ENCODE data around the gene MYO5B. TPM values are rescaled to one million over a fixed set of nuclear protein-coding genes. Genes with fewer than 3 reads are reported as not detected.

The MYO5B gene
- total RNA-seq, 1 donor from 2014 or later, result 39.1 TPM

GRCh38 chr18:50065039-50065438, 129.9 kb downstream of the MYO5B start:
- no peak for DNase-seq (ENCODE audit: low spot score, unreplicated experiment)
- Mint-ChIP-seq H3K27me3 (no peaks in the 10 kb centered on the region), H3K27ac (no peak overlapping the region), H3K36me3 (ENCODE audit: insufficient read depth) (no peaks in the 10 kb centered on the region), H3K4me3 (ENCODE audit: low read depth) (no peak overlapping the region), H3K9me3 (ENCODE audit: low read depth) (no peaks in the 10 kb centered on the region), H3K4me1 (ENCODE audit: low read depth) (peaks cover 31% of the 10 kb centered on the region)
- TF ChIP-seq, protein P1, sequence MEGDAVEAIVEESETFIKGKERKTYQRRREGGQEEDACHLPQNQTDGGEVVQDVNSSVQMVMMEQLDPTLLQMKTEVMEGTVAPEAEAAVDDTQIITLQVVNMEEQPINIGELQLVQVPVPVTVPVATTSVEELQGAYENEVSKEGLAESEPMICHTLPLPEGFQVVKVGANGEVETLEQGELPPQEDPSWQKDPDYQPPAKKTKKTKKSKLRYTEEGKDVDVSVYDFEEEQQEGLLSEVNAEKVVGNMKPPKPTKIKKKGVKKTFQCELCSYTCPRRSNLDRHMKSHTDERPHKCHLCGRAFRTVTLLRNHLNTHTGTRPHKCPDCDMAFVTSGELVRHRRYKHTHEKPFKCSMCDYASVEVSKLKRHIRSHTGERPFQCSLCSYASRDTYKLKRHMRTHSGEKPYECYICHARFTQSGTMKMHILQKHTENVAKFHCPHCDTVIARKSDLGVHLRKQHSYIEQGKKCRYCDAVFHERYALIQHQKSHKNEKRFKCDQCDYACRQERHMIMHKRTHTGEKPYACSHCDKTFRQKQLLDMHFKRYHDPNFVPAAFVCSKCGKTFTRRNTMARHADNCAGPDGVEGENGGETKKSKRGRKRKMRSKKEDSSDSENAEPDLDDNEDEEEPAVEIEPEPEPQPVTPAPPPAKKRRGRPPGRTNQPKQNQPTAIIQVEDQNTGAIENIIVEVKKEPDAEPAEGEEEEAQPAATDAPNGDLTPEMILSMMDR (IDR thresholded peaks at IDR 0.05; ENCODE audit: unreplicated experiment), result no peak

GRCh38 chr18:50061876-50062517, 132.9 kb downstream of the MYO5B start:
- H3K4me1 Mint-ChIP-seq (ENCODE audit: low read depth), result peaks cover 31% of the 10 kb centered on the region
- no peak for DNase-seq (ENCODE audit: low spot score, unreplicated experiment)
- TF ChIP-seq, protein P1 (IDR thresholded peaks at IDR 0.05; ENCODE audit: unreplicated experiment), result no peak
- H3K27me3 Mint-ChIP-seq, result no peaks in the 10 kb centered on the region
- H3K27ac Mint-ChIP-seq, result no peak overlapping the region
- H3K4me3 Mint-ChIP-seq (ENCODE audit: low read depth), result no peak overlapping the region
- no peaks in the 10 kb centered on the region for H3K36me3 Mint-ChIP-seq (ENCODE audit: insufficient read depth)
- H3K9me3 Mint-ChIP-seq (ENCODE audit: low read depth), result no peaks in the 10 kb centered on the region

DNA sequence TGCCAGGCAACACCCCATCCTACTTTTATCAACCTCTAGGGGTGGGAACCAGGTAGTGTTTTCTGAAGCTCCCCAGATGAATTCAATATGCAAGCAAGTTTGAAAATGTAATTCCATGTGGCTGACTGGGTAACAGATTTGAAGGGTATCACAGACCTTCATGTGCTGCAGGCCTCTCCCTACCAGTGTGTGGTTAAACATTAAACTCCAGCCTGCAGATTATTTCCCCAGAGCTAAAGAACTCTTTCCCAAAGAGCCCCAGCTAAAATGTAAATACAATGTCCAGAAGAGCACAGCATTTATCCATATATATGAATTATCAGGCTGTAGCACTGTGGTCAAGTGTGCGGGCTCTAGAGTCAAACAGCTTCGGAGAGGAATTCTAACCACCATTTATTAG, 134.1 kb downstream of the MYO5B start:
- Mint-ChIP-seq H3K9me3 (ENCODE audit: low read depth) (no peaks in the 10 kb centered on the region), H3K27me3 (no peaks in the 10 kb centered on the region), H3K27ac (peak overlapping the region; percentile 77), H3K4me1 (ENCODE audit: low read depth) (peaks cover 31% of the 10 kb centered on the region), H3K4me3 (ENCODE audit: low read depth) (no peak overlapping the region), H3K36me3 (ENCODE audit: insufficient read depth) (no peaks in the 10 kb centered on the region)
- TF ChIP-seq, protein P1 (IDR thresholded peaks at IDR 0.05; ENCODE audit: unreplicated experiment), result no peak
- DNase-seq (ENCODE audit: low spot score, unreplicated experiment), result no peak

DNA sequence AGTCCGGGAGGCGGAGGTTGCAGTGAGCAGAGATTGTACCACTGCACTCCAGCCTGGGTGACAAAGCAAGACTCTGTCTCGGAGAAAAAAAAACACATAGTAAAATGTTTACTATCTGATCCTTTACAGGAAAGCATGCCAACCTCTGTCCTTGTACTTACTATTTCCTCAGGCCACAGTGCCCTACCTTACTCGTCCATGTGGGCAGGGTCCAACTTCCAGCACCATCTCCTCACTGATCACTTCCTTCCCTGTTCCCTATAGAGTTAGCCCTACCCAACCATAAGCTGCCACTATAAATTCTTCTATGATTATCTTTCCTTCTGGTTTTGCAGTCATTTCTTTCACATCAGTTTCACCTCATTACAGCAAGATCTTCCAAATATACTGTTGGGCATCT, 136.2 kb downstream of the MYO5B start:
- Mint-ChIP-seq H3K27ac (no peak overlapping the region), H3K9me3 (ENCODE audit: low read depth) (no peaks in the 10 kb centered on the region), H3K36me3 (ENCODE audit: insufficient read depth) (peaks cover 1% of the 10 kb centered on the region), H3K4me1 (ENCODE audit: low read depth) (peaks cover 31% of the 10 kb centered on the region), H3K4me3 (ENCODE audit: low read depth) (no peak overlapping the region), H3K27me3 (no peaks in the 10 kb centered on the region)
- TF ChIP-seq, protein P1 (IDR thresholded peaks at IDR 0.05; ENCODE audit: unreplicated experiment), result no peak
- no peak for DNase-seq (ENCODE audit: low spot score, unreplicated experiment)

- TF ChIP-seq, protein P1 (IDR thresholded peaks at IDR 0.05; ENCODE audit: unreplicated experiment), result peak; percentile 24
- Mint-ChIP-seq H3K9me3 (ENCODE audit: low read depth) (no peaks in the 10 kb centered on the region), H3K27me3 (no peaks in the 10 kb centered on the region), H3K36me3 (ENCODE audit: insufficient read depth) (peaks cover 1% of the 10 kb centered on the region), H3K4me3 (ENCODE audit: low read depth) (no peak overlapping the region), H3K4me1 (ENCODE audit: low read depth) (peaks cover 27% of the 10 kb centered on the region), H3K27ac (no peak overlapping the region)
- no peak for DNase-seq (ENCODE audit: low spot score, unreplicated experiment)
Observed at GRCh38 chr18:50057009-50057408, 137.9 kb downstream of the MYO5B start.

Data from progenitor cell of endocrine pancreas (in vitro differentiated cells).